GM18909 (cell line): Measurements from ENCODE around the gene FTCD.

ENCODE experiments used
- ATAC-seq: cut with Tn5 transposase; IDR thresholded peaks from one replicate; pipeline ENCODE4 v1.9.1; 2021; ENCODE audit warnings: mild to moderate bottlenecking; ENCODE audit not compliant: unreplicated experiment, poor library complexity

FTCD gene

DNA sequence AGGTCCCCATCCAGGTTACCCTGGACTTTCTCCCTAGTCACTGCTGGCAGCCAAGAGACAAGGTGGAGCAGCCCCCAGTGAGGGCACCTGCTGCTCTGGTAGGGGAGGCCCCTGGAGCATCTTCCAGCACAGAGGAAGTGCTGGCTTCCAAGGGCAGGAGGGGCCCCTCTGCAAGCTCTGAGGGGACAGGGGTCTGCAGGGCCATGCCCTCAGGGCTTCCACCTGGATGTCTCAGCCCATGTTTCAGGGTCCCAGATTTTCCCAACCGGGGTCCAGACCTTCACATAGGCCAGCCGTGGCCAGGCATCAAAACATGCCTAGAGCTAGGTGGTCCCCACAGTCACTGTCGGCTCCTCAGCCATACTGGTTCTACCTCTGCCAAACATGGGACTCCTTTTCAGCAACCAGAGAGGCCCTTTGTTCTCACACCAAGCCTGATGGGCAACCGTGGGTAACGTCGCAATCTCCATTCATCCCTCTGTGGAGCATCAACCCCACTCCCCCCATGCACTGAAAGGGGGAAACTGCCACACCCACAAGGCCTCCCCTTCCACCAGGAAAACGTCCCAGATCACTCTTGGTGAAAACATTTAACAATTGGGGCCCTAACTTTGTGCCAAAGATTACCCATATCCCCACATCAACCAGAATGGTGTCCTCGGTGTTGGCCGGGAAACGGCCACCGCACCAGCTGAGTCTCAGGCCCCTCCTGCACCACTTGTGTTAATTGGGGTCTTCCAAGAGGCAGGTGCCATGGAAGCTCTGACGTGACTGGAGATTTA, 59.4 kb downstream of the FTCD start:
- no peak for ATAC-seq

DNA sequence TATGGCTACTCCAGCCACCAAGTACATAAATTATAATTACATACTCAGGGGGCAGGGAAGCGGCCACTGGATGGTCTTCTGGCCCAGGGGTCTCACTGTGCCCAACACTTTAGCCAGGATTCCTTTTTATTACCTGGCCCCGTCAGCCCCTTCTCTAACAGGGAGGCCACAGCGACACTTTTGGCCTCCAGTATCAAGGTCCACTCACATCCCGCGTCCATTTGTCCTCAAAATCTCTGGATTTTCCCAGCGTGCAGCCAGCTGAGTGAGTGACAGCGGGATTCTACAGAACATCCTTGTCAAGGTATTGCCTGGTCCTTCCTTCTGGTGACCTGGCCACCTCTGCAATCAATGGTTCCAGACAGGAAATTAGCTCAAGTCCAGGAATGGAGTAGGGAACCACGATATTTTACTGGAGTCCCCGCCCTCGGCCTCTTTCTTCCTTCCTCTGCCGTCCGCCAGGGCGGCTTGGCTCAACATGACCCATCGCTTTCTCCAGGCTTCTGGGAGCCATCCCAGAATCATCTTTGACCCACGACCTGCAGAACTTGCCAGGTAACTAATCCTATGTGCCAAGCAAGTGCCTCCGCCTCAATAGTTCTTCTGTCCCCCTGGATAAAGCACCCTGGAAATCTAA, 60.2 kb downstream of the FTCD start:
- ATAC-seq: no peak

DNA sequence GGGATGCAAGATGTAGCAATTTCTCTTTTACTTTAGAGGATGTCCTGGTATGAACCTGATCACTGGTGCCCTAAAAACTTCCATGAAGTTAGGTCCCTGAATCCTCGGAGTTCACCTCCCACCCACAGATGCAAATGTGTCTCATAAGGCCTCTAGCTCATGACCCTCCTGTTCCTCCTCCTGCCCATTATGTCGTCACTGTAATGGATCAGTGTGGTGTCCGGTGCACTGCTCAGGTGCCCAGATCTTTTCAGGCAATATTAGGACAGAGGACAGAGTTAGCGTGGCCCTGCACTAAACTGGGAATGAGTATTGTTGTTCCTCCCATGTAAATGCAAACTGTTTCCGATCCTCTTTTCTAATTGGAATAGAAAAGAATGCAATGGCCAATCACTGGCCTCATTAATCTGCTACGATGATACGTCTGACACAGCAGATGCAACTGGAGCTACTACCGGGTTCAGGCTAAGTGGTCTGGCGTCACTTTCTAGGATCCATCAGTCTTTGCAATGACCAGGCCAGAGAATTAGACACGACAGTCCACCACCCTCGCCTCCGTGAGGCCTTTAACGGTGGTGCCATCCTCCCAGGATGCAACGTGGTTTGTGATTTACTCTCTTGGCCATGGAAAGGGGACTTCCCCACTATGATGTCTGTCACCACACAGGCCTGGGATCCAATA, 60.8 kb downstream of the FTCD start:
- ATAC-seq: no peak

DNA sequence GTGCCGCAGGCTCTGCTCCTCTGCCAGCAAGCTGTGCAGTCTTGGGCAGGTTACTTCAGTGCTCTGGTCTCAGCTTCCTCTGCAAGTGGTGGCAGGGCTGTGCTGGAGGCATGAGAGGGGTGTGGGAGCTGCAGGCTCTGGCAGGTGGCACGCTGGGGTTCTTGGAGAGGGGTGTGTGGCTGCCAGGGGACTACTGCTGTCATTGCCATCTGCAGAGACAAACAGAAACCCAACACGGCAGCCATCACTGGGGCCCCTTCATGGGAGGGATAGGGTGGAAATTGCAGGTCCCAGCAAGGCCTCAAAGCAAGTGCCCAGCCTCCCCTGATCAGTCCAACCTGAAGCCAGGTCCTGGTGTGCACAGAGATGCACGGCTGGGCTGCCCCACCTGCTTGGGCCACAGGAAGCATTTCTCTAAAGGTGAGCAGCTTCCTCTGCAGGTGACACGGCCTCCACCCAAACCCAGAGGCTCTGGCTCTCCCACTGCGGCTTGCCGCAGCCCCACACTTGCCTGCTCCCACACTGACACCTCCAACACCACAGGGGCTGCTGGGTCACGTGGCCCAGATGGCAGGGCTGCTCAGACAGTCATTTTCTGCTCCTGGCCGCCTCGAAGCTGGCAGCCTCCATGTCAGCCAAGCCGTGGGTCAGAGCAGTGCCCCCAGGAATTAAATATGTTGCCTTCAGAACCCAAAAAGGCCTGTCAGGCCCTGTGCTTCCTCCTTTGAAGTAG, 61.5 kb downstream of the FTCD start:
- ATAC-seq: no peak

DNA sequence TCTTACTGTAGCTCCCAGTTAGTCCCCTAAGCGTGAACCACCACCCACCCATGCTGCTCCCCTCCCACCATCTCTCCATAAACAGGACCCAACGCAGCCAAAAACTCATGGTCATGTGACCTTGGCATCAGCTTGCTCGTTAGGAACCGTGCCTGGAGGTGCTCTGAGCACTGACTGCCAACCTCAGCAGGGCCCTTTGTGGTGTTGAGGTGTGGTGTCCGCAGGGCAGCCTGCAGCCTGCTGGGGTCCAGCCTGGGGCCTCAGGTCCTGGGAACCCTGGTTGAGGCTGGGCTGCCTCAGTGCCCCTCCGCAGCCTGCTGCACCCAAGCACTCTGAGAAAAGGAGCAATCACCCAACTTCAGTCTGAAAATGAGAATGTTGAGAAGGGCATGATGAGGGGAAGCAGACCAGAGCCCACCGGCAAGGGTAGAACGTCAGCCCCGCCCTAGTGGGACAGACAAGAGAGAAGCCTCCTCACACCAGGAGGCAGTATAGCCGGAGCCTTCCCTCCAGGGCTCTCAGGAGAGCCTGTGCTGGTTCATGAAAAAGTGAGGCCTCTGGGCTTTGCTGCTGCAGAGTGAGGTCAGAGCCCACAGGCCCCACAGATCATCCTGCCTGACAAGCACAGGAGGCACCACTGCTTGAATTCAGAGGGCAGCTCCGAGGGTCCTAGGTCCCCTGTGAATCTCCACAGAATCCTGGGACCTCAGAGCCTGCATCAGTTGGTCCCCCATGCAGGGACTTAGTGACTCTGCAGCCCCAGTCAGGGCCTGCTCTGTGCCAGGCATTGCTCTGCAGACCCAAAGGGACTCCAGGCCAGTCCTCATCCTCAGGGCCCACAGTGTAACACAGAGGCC, 62.3 kb downstream of the FTCD start:
- ATAC-seq: no peak

DNA sequence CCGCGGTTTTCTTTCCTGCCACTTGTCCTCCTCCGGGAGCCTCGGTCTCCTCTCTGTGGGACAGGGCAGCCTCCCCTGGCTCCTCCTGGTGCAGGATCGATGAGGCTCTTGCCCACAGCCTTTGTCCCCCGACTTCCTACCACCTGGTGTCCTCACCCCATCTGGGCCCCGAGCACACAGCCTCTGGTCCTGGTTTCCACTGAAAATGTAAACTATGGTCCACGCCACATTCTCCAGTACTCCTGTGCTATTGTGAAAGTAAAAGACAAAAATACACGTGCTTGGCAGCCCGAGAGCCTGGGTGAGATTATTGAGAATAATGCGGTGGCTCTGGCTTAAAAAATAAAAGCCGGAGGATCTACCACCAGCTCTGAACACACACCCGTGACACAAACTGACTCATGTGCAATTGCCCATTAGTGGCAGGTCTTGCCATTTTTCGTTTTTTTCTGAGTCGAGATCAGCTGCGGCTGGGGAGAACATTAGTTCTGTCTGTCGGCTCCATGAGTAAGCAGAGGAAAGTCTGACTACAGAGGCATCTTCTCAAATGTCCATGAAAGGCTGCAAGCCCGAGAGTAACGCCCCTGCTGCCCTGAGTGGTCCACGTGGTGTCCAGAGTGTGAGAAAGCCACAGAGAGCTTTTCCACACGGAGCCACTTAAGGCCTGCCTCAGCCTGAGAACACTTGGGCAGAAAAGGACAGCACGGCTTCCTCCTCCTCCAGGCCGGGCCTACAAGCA, 63.2 kb downstream of the FTCD start:
- ATAC-seq: no peak

DNA sequence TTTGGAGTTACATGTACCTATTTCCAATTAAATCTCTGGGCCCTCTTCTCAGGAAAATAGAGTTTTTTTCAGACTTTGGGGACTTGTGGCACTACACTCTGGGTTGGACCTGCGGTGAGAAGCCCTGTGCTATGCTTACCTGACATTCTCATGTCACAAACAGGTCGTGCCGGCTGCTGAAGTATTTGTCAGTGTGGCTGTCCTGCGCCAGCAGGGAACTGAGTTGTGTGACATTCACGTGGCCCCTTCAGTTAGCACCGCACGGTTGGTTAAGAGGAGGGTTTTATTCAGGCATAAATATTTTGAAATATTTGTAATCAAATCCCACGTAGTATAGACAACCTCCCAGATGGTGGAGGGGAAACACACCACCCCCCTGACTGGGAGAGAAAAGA, 63.8 kb downstream of the FTCD start:
- no peak for ATAC-seq

DNA sequence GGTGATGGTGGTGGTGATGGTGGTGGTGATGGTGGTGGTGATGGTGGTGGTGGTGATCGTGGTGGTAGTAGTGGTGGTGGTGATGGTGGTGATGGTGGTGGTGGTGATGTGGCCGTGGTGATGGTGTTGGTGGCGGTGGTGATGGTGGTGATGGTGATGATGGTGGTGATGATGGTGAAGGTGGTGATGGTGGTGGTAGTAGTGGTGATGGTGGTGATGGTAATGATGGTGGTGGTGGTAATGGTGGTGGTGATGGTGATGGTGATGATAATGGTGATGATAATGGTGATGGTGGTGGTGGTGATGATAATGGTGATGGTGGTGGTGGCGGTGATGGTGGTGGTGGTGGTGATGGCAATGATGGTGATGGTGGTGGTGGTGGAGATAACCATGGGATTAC, 64.3 kb downstream of the FTCD start:
- ATAC-seq: no peak

DNA sequence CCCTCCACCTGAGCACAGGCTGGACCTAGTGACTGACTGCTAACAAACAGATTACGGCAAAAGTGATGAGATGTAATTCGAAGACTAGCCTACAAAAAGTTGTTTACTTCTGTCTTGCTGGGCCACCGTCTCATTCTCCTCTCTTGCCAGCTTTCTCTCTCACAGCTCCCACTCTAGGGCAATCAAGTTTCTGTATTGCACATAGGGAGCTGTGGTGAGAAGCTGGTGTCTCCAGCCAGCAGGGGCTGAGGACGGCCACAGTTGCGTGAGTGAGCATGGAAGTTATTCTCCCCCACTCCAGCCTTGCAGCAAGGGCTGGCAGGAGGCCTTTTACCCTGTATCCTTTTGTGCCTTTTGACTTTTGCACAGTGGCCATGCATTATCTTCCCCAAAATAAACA, 66.1 kb downstream of the FTCD start:
- no peak for ATAC-seq

DNA sequence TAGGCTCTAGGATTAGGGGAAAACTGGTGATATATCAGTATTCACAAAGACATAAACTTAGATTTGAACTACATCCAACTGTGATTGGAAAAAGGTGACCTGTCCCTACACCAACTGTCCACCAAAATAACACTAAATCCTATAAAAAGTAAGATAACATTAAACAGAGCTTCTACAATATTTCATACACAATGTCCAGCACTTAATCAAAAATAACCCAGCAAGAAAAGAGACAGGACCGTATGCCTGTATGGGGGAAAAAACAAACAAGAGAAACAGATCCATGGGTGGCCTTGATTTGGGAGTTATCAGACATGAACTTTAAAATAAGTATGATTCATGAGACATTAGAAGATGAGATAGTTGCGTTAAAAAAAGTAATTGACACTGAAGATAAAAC, 67.2 kb downstream of the FTCD start:
- no peak for ATAC-seq

DNA sequence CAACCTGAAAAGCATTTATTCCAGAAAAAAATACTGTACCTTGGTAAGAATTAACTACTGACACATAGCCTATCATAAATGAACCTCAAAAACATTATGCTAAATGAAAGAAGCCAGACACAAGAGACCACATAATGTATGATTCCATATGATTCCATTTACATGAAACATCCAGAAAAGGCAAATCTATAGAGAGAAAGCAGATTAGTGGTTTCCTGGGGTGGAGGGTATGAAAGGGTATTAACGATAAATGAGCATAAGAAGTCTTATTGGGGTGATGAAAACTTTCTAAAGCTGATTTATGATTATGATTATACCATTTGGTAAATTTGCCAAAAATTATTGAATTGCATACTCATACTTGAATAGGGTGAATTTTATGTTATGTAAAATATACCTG, 67.7 kb downstream of the FTCD start:
- ATAC-seq: no peak
